Kidney epithelial cell (primary cell): ENCODE data around the gene WDR62. TPM values are rescaled to one million over a fixed set of nuclear protein-coding genes. Genes with fewer than 3 reads are reported as not detected.

Experiments used
- DNase-seq: peaks from one replicate; pipeline ENCODE4 v3.0.0-alpha.2; 2010; ENCODE audit warnings: low read depth
- H3K27me3 ChIP-seq: 2 replicates; pipeline ENCODE4 v1.6.0; 2011; ENCODE audit warnings: low read length; ENCODE audit not compliant: control insufficient read depth, insufficient read depth
- H3K36me3 ChIP-seq: 2 replicates; pipeline ENCODE4 v1.5.1; 2011; ENCODE audit warnings: low read length; ENCODE audit not compliant: control insufficient read depth, insufficient read depth
- H3K4me3 ChIP-seq: 2 replicates; pipeline ENCODE4 v1.5.1; 2011; ENCODE audit warnings: low read depth, mild to moderate bottlenecking, control low read depth, low read length
- CTCF ChIP-seq: IDR thresholded peaks from 2 replicates; pipeline ENCODE4 v1.5.1; 2011; ENCODE audit warnings: mild to moderate bottlenecking, moderate library complexity, low read length, control low read depth, inconsistent platforms; ENCODE audit not compliant: insufficient read depth, poor library complexity, severe bottlenecking
- total RNA-seq: library from RNA; depleted of rRNA; stranded (reverse); fragments of >200 nt; gene quantifications from 2 replicates; pipeline ENCODE4 v1.2.3, GENCODE V29; 2015

WDR62 gene
- total RNA-seq, 1 donor from 2014 or later = 1.8 TPM

DNA sequence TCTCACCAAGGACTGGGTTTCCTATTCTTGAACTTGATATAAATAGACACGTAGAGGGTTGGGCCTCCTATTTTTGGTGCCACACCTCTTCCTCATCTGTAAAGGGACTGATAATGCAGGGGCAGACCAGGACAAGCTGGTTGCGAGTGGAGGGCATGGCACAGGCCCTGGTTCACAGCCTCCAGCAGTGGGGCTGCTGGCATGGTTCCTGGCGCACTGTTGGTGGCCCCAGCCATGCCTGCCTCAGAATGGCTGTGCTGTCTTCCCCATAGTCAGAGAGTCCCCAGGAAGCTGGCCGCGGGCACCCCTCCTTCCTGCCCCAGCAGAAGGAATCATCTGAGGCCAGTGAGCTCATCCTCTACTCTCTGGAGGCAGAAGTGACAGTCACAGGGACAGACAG is 45.8 kb downstream of the WDR62 start:
- DNase-seq = no peak
- H3K36me3 ChIP-seq = no peaks in the 10 kb centered on the region
- no peak overlapping the region for H3K4me3 ChIP-seq
- H3K27me3 ChIP-seq = no peaks in the 10 kb centered on the region
- TF ChIP-seq CTCF = no peak

DNA sequence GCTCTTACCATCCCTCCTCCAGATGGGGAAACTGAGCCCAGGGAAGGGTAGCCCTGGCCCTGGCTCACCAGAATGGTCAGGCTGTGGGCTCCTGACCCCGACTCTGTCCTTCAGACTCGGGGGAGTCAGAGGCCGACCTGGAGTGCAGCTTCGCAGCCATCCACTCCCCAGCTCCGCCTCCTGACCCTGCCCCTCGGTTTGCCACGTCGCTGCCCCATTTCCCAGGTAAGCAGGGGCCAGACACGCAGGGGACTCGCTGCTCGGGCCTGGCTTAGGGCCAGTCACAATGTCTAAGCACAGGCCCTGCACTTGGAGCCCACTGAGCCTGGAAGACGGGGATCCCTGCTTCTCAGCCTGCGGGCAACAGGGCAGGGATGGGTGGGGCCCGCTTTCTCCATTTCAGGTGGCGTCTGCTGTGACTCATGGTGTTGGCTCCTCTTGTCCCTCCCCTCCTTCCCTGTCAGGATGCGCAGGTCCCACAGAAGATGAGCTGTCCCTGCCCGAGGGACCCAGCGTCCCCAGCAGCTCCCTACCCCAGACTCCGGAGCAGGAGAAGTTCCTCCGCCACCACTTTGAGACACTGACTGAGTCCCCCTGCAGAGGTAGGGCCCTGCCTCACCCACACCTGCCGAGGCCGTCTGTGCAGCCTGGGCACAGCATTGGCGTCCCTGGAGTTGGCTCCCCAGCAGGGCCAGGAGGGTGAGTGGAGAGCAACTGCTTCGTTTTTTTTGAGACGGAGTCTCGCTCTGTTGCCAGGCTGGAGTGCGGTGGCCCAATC is 47.0 kb downstream of the WDR62 start:
- TF ChIP-seq CTCF = no peak
- H3K36me3 ChIP-seq = no peaks in the 10 kb centered on the region
- DNase-seq = no peak
- no peaks in the 10 kb centered on the region for H3K27me3 ChIP-seq
- no peak overlapping the region for H3K4me3 ChIP-seq

GRCh38 chr19:36103040-36103626 is 48.4 kb downstream of the WDR62 start:
- no peaks in the 10 kb centered on the region for H3K36me3 ChIP-seq
- TF ChIP-seq CTCF = no peak
- no peaks in the 10 kb centered on the region for H3K27me3 ChIP-seq
- DNase-seq = no peak
- no peak overlapping the region for H3K4me3 ChIP-seq

GRCh38 chr19:36103842-36104552 is 49.3 kb downstream of the WDR62 start:
- no peak overlapping the region for H3K4me3 ChIP-seq
- DNase-seq = no peak
- H3K36me3 ChIP-seq = no peaks in the 10 kb centered on the region
- TF ChIP-seq CTCF = no peak
- H3K27me3 ChIP-seq = no peaks in the 10 kb centered on the region

- Histone ChIP-seq H3K27me3 (no peaks in the 10 kb centered on the region), H3K4me3 (no peak overlapping the region), H3K36me3 (no peaks in the 10 kb centered on the region)
- no peak for DNase-seq
- no peak for TF ChIP-seq CTCF
Observed at GRCh38 chr19:36106441-36106840, 51.7 kb downstream of the WDR62 start.
